GM19468 (cell line): ENCODE results near the gene SAMD11.
"Not testable (repeated sequence)": the region's sequence is repeated elsewhere in the genome, so short reads cannot be mapped to it uniquely, and the experiment has no call there.

Experiments
- ATAC-seq: cut with Tn5 transposase; IDR thresholded peaks from one replicate; pipeline ENCODE4 v1.9.1; 2021; ENCODE audit warnings: mild to moderate bottlenecking, moderate library complexity, moderate number of reproducible peaks; ENCODE audit not compliant: unreplicated experiment; ENCODE audit errors: extremely low read depth

SAMD11 gene

DNA sequence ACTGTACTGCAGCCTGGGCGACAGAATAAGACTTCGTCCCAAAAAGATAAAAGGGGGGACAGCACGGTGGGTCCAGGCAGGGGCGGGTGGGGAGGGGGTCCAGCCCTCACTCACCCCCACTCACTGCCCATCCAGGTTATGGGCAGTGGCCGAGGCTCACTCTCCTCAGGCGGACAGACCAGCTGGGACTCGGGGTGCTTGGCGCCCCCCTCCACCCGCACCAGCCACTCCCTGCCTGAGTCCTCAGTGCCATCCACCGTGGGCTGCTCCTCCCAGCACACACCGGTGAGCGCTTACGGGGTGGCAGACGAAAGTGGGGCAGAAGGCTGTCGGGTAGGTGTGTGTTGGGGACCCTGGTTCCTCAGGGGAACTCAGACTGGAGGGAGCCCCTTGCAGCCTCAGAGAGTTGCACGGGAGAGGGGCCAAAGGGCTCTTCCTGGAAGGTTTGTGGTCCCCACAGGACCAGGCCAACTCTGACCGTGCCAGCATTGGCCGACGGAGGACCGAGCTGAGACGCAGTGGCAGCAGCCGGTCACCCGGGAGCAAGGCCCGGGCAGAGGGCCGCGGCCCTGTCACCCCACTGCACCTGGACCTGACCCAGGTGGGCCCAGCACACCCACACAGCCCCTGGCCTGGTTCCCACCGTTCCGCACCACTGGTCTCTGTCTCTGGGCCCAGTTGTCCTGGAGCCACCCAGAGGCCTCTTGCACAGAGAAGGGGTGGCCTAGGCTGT, 49.2 kb downstream of the SAMD11 start:
- ATAC-seq = no peak

DNA sequence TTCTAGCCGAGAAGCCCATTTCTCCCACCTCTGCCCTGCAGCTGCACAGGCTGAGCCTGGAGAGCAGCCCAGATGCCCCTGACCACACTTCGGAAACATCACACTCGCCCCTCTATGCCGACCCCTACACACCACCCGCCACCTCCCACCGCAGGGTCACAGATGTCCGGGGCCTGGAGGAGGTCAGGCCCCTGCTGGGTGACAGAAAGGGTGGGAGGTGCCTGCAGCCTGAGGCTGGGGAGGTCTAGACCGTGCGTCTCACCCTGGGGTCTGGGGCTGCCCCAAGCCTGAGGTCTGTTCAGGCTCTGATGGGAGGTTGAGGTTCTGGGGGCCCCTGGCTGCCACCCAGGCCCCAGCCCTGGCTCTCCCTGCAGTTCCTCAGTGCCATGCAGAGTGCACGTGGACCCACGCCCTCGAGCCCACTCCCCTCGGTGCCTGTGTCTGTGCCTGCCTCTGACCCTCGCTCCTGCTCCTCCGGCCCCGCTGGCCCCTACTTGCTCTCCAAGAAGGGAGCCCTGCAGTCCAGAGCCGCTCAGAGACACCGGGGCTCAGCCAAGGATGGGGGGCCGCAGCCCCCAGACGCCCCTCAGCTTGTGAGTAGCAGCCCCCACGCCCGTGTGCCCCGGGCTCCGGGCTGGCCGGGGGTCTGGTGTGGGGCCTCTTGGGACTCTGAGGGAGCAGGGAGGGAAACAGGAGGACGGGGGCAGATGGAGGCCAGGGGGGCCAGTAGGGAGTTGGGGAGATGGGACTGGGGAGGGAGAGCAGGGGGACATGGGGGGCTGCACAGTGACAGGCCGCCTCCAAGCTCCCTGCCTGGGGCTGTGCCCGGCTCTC, 50.0 kb downstream of the SAMD11 start:
- no peak for ATAC-seq

DNA sequence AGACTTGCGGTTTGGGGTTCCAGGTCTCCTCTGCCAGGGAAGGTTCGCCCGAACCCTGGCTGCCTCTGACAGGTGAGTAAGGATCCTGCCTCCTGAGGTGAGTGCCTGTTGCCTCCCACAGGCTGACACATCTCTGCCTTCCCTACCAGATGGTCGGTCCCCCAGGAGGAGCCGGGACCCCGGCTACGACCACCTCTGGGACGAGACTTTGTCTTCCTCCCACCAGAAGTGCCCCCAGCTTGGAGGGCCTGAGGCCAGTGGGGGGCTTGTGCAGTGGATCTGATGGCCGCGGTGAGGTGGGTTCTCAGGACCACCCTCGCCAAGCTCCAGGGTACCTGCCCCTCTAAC, 50.5 kb downstream of the SAMD11 start:
- no peak for ATAC-seq

DNA sequence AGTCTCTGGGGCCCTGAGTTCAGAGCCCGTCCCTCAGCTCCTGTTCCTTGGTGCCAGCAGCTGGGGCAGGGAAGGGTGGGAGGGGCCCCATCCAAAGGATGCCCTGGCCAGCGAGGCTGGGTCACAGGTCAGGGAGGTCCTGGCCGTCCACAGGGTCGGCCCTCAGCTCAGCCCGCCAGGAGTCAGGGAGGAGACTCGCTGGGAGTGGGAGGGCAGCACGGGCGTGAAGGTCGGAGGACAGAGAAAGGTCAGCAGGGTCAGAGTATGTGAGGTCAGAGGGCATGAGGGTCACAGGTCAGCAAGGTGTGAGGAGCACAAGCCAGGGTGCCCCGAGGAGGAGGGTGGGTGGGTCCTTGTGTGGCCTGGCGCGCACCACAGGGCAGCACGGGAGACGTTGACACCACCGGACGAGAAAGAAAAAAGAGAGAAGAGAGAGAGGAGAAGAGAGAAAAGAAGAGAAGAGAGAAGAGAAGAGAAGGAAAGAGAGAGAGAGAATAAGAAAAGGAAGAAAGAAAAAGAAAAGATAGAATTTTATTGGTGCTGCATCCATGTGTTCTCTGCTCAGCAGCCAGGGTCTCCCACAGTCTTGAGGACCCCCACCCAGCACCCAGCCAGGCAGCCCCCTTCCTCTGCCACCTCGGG, 51.1 kb downstream of the SAMD11 start:
- ATAC-seq = no peak

DNA sequence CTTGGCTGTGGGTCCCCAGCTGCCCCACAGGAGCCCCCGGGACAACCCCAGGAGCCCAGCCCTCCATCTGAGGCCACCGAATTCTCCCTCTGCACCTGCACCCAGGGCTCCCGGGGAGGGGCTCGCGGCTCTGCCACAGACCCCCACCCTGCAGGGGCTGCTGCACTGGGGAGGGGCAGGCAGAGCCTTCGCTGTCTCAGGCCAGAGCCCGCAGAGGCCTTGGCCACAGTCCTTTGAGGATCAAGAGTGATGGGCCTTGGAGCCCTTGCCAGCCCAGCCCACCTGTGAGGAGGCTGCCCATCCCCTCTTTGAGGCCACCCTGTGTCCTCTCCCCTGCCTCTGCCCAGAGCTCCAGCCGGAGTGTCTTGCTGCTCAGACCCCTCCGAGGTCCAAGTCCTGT, 51.6 kb downstream of the SAMD11 start:
- ATAC-seq = no peak

DNA sequence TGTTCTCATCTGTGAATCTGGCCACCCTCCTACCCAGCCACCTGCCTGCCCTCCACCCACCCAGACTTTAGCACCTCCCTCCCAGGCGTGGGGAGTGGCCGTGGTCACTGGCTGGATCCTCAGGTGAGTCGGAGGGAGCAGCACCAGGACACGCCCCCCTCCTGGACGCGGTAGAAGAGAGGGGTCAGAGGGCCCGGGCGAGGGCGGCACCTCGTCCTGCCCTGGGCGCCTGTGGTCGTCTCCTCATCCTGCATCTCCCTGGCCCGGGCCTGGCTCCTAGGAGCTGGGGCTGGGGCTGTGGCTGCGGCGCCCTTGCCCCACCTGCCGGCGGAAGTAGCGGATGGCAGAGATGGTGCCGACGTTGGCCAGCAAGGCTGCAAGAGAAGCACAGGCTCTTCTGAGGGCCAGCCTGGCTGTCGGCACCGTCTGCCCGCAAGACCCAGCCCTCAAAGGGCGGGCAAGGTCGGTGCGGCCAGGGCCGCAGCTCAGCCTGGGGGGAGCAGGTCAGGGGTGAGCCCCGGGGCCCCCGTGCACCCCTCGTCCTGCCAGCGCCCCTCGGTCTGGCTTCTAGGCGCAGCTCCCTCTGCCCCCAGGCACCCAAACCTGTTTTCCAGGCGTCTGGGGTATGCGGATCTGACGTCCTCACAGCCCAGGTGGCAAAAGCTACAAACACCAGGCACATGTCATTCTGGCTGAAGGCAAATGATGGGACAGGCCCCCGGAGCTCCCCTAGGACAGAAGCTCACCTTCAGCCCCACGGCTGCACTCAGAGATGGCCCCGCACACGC, 52.4 kb downstream of the SAMD11 start:
- ATAC-seq = no peak

DNA sequence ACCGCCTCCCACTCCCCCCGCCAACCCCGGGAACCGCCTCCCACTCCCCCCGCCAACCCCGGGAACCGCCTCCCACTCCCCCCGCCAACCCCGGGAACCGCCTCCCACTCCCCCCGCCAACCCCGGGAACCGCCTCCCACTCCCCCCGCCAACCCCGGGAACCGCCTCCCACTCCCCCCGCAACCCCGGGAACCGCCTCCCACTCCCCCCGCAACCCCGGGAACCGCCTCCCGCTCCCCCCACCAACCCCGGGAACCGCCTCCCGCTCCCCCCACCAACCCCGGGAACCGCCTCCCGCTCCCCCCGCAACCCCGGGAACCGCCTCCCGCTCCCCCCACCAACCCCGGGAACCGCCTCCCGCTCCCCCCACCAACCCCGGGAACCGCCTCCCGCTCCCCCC, 53.1 kb downstream of the SAMD11 start:
- not testable (repeated sequence) for ATAC-seq

DNA sequence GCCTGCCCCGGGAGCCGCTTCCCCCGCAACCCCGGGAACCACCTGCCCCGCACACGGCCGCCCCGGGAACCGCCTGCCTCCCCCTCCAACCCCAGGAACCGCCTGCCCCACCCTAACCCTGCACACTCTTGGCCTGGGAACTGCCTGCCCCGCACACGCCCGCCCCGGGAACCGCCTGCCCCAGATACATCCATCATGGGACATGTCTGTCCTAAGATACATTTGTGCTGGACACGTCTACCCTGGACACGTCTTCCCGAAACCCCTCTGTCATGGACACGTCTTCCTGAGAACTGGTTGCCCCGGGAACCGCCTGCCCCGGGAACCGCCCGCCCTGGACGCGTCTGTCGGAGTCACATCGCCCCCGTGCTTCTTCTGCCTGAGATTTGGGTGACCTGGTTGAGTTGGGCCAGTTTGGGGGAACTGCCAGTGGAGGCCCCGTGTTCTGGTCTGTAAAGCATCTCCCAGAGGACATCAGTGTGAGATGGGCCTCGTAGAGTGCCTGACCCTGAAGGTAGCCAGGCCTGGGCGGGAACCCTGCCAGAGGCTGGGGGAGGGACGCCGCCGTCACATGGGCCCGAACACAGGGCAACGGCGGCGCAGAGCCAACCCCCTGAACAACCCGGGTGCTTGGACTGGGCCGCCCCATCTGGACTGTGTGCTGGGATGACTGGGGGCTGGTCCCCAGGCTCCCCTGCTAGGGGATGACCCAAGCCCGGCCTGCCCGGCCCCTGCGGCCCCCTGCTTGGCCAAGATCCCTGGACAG, 54.5 kb downstream of the SAMD11 start:
- ATAC-seq = no peak

DNA sequence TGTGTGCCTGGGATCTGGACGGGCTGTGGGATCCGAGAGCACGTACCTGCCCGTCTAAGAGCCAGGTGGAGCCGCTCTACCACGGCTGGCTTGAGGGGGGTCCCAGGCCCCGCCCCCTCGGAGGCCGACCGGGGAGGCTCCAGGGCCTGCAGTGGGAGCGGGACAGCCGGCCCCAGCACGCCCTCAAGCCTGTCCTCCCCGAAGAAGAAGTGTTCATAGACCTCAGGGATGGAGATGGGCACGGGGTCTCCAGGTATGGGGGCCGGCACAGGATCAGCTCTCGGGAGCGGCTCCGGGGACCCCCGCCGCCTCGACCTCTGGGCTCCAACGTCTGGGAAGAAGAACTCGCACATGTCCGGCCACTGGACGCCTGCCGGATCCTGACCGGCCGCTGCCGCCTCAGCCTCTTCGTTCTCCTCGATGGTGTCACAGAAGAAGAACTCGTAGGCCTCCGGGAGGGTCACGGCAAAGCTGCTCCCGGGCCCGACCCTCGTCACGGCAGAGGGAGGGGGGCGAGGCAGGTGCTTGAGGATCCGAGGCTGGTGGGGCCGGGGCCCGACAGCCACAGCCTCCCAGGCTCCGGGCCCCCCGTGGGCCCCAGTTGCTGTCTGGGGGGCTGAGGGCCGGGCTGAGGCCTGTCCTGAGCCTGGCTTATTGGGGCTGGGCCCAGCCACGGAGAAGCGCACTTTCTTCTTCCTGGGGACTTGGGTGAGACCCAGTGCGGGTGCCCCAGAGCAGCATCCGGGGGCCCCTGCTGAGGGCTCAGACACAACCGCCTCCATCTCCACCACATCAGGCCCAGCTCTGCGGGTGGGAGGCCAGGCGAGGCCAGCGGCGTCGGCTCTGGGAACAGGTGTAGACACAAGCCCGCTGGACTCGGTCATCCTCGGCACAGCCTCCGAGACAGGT, 55.4 kb downstream of the SAMD11 start:
- no peak for ATAC-seq

DNA sequence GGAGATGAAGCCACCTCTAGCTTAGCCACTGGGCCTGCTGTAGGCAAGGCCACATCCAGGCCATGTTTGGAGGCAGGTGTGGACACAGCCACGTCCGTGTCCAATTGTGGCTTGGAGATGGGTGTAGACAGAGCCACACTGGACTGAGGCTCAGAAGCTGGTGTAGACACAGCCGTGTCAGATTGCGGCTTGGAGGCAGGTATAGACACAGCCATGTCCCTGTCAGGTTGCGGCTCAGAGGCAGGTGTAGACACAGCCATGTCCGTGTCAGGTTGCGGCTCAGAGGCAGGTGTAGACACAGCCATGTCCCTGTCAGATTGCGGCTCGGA, 56.0 kb downstream of the SAMD11 start:
- no peak for ATAC-seq

DNA sequence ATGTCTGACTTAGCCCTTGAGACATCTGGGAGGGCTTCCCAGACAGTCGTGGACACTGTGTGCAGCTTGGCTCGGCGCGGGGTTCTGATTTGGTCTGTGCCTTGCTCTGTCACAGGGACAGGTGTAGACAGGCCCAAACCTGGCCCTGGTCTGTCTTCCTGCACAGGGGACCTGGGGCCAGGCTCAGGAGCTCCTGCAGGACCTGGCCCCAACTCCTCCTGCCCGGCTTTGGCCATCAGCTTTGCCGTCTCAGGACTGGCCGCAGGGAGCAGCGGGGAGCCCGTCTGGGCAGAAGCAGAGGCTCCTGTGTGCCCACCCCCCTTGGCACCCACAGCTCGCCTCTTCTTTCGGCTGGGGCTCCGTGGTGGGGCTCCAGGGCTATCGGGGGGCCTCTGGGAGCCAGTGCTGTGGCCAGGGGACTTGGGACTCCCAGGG, 56.4 kb downstream of the SAMD11 start:
- ATAC-seq = no peak

DNA sequence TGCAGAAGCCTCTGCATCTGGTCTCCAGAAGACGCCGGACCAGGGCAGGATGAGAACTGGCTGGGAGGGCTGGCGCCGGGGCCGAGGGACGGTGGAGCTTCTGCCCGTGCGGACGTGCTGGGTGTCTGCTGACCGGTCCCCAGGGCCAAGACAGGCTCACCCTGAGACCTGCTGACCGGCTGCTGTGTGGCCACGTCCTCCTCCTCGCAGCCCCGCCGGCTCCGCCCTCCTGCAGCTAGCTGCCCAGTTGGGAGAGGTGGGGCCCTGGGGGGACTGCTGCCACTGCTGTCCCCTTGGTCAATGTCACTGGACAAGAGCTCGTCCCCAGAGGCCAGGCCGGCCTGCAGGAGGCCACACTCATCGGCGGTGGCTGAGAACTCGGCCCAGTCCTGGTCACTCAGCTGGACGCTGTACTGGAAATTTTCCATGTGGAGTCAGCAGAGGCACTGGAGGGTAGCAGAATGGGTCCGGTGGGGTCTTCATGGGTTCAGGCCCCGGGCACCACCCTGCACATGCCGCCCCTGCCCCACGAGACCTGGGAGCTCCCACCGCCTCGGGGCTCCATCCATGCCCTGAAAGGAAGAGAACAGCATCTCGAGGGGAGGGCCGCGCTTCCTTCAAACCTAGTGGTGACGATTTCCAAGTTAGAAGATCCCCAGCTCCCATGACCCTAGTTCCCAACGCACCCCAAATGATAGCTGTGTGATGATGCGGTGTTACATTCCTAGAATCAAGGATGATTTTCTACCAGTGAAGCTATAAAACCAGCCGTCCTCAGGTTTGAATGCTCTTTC, 57.1 kb downstream of the SAMD11 start:
- no peak for ATAC-seq

DNA sequence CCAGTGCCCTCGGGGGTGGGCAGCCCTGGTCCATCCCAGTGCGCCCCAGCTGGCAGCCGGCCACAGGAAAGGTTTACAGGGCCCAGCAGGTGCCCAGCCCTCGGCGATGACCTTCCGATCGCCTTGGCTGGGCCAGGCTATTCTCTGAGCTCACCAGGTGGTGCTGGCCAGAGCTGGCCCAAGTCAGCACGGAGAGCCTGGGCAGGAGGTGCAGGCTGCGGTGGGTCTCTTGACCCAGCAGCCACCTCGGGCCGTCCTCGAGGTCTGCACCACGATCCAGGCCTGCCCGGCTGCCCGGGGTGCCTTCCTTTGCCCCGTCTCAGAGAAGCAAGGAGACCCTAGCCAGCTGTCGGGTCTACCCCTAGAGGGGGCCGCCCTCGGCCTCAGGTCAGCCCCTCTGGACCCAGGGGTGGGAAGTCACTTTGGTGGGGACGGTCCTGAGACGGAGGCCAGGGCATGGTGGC, 57.8 kb downstream of the SAMD11 start:
- ATAC-seq = no peak

DNA sequence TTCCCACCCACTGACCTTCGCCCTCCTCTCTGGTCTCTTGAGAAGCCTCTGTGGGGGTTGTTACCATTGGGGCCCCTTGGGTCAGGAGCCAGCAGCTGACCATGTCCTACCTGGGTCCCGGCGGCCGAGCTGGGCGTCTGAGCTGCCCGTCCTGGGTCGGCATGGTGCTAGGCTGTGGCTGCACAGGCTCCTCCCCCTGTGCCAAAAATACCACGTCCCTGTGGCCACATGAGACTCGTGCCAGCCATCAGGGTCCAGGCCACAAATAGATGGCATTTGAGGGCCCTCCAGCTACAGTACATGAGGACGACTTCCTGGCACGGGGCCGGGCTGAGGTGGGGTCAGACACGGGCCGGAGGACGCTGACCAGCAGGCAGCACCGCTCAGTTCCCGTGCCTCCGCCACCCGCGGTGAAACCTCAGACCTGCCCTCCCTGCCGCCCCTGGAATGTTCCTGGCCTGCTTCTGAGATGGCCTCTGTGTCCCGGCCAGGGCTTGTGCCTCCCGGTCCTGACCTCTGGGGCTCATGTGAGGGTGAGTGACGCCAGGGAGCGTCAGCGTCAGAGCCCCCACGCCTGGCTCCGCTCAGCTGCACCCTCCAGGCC, 58.3 kb downstream of the SAMD11 start, which contains the start of gene PERM1:
Gene PERM1 (minus strand): TSS at position 139 of the 604 bp plus-strand sequence. CDS start 1,064 bp downstream, outside the sequence.
- no peak for ATAC-seq

DNA sequence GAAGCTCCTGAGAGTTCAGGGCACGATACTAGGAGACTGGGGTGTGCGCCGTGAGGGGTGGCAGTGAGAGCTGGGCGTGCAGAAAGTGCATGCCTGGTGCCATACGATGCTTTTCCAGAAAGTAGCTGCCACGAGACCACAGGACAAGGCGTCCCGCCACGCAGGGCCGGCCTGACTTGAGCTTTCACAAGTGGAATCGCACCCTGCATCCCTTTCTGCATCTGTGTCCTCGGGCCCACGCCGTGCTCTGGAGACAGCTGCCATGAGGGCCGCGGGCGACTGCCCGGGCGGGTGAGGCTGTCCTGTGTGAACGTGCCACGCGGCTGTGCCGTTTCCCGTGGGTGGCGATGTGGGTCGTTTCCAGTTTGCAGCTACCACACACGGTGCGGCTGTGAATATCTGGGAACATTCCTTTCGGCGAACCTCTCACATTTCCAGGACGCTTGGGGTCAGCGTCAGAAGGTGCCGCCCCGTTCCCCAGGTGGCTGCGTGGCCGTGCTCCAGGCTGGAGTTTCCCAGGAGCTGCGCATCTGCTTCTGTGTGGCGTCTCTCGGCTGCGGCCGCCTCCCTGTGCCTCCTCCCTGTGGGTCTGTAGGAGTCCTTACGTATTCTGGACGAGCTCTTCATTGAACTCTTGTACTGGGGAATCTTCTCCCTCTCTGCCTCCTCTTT, 59.2 kb downstream of the SAMD11 start:
- no peak for ATAC-seq

DNA sequence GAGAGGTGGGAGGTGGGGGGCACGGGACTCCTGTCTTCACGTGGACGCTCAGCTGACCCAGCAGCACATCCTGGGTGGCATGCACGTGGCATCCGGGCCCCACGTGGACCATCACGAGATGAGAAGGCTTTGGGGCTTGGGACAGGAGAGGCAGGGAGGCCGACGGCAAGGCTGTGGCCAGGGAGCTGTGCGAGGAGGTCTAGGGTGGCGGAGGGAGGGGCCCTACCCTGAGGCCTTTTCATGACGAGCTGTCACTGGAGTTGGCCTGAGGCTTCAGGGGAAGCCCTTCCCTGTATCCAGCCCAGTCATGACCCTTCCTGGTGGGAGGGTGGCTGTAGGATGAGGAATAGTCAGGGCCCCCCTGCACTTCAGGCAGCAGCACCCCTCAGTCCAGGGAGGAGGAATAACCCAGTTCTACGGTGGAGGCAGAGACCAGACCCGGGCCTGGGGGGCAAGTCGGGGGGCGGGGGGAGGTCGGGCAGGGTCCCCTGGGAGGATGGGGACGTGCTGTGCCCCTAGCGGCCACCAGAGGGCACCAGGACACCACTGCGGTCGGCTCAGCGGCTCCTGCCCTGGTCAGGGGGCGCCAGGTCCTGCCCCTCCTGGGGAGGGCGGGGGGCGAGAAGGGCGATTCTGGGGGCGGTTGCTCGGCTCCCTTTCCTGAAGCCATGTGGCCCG, 60.2 kb downstream of the SAMD11 start:
- ATAC-seq = no peak
